HepG2 (cell line): ENCODE measurements around the gene POLA1. TPM values are rescaled to one million over a fixed set of nuclear protein-coding genes. Genes with fewer than 3 reads are reported as not detected.

Experiments
- ATAC-seq: fragments of 200-7000 bp; cut with Tn5 transposase; 3 replicates; pipeline ENCODE4 v1.9.1; 2020; ENCODE audit warnings: mild to moderate bottlenecking, moderate library complexity
- BruUV-seq: library from RNA; stranded (reverse); fragments of 400-500 nt; replicated peaks from 2 replicates; lab custom pipeline; 2021; lab: Mats Ljungman, UMichigan
- CTCF ChIA-PET: fragments of 300-600 bp; formaldehyde crosslinking; extraction: SDS; loops from one replicate; lab custom pipeline; 2021; ENCODE audit warnings: low total read pairs, inconsistent platforms, low intra/inter-chr PET ratio; lab: Yijun Ruan, JAX
- POLR2A ChIA-PET: fragments of 350-600 bp; sonication (Branson Sonifier 250); formaldehyde crosslinking; loops from one replicate; lab custom pipeline; 2020; ENCODE audit warnings: antibody characterized with exemption, inconsistent platforms; lab: Yijun Ruan, JAX
- DNase-seq: peaks from one replicate; pipeline ENCODE4 v3.0.0-alpha.2; 2015; ENCODE audit warnings: low spot score
- FAIRE-seq: peaks from 3 replicates; lab custom pipeline; 2011; peaks lifted over from hg19 to GRCh38; lab: Jason Lieb, UNC
- H2AFZ ChIP-seq: one replicate; pipeline ENCODE4 v1.6.1; 2011; ENCODE audit warnings: low read length, inconsistent platforms
- H3K27ac ChIP-seq: fragments of 300-600 bp; 3 replicates; pipeline ENCODE4 v1.8.0; 2011; ENCODE audit warnings: mixed run types, mild to moderate bottlenecking, mixed read lengths, low read length, inconsistent platforms; ENCODE audit not compliant: insufficient read depth; ENCODE audit errors: extremely low read length
- H3K27me3 ChIP-seq, 2 experiments: fragments of 200-600 bp in 1 of 2; 2 replicates in 1 of 2; 3 replicates in 1 of 2; pipeline versions ENCODE4 v1.6.0 to v1.8.0; 2011; ENCODE audit warnings: low read length in 2 of 2, mild to moderate bottlenecking in 2 of 2, moderate library complexity in 2 of 2, inconsistent platforms in 1 of 2; ENCODE audit not compliant: insufficient read depth in 2 of 2, control insufficient read depth in 1 of 2
- H3K36me3 ChIP-seq, 2 experiments: fragments of 200-600 bp in 1 of 2; replicated peaks in 1 of 2; 2 replicates in 1 of 2; 3 replicates in 1 of 2; pipeline versions ENCODE4 v1.5.1 to v1.8.0; 2011; ENCODE audit warnings: low read length in 2 of 2, inconsistent platforms in 1 of 2; ENCODE audit not compliant: insufficient read depth in 2 of 2, control insufficient read depth in 1 of 2
- H3K4me1 ChIP-seq: 2 replicates; pipeline ENCODE4 v1.5.1; 2012; ENCODE audit warnings: low read length, inconsistent platforms; ENCODE audit not compliant: insufficient read depth
- H3K4me2 ChIP-seq: 2 replicates; pipeline ENCODE4 v1.6.0; 2011; ENCODE audit warnings: low read depth, low read length, inconsistent platforms
- H3K4me3 ChIP-seq, 3 experiments: fragments of 200-600 bp in 1 of 3; sonication (generic), shearing (Covaris generic) in 1 of 3; replicated peaks in 1 of 3; 2 replicates each; pipeline ENCODE4 v1.5.1; 2011 to 2016; ENCODE audit warnings: low read length in 3 of 3, inconsistent platforms in 2 of 3, low read depth in 2 of 3, mild to moderate bottlenecking in 2 of 3, control low read depth in 1 of 3, mixed read lengths in 1 of 3; ENCODE audit not compliant: insufficient read depth in 1 of 3
- H3K79me2 ChIP-seq: one replicate; pipeline ENCODE4 v1.6.1; 2011; ENCODE audit warnings: low read length, inconsistent platforms; ENCODE audit not compliant: insufficient read depth
- H3K9ac ChIP-seq: 2 replicates; pipeline ENCODE4 v1.6.0; 2011; ENCODE audit warnings: mild to moderate bottlenecking, low read depth, low read length, inconsistent platforms; ENCODE audit not compliant: insufficient read depth
- H3K9me3 ChIP-seq: 2 replicates; pipeline ENCODE4 v1.5.1; 2012; ENCODE audit warnings: mild to moderate bottlenecking, low read length
- H4K20me1 ChIP-seq: 2 replicates; pipeline ENCODE4 v1.6.0; 2011; ENCODE audit warnings: inconsistent platforms, mild to moderate bottlenecking, low read length, moderate library complexity; ENCODE audit not compliant: insufficient read depth
- LRRFIP1 ChIP-seq: sonication (generic); formaldehyde crosslinking; conservative IDR thresholded peaks from 2 replicates; pipeline ENCODE4 v1.4.0; 2020; ENCODE audit warnings: missing genetic modification reagents
- MED13 ChIP-seq: sonication (generic); formaldehyde crosslinking; IDR thresholded peaks from 2 replicates; pipeline ENCODE4 v1.5.0; 2020; ENCODE audit warnings: missing genetic modification reagents
- NFIB ChIP-seq: sonication (generic); formaldehyde crosslinking; IDR thresholded peaks from 2 replicates; pipeline ENCODE4 v1.9.0; 2021; ENCODE audit warnings: missing genetic modification reagents, mild to moderate bottlenecking, borderline replicate concordance
- PREB ChIP-seq: sonication (generic); formaldehyde crosslinking; IDR thresholded peaks from 2 replicates; pipeline ENCODE4 v1.4.0; 2020; ENCODE audit warnings: missing genetic modification reagents
- SAP130 ChIP-seq: IDR thresholded peaks from 2 replicates; pipeline ENCODE4 v1.6.1; 2016; ENCODE audit warnings: low read depth
- SMAD1 ChIP-seq: sonication (generic); formaldehyde crosslinking; IDR thresholded peaks from 2 replicates; pipeline ENCODE4 v1.4.0; 2020; ENCODE audit warnings: missing genetic modification reagents, low read depth, mild to moderate bottlenecking, borderline replicate concordance
- SRSF9 ChIP-seq: fragments of 200-400 bp; formaldehyde crosslinking; IDR thresholded peaks from 2 replicates; pipeline ENCODE4 v1.6.1; 2018; ENCODE audit warnings: borderline replicate concordance, mild to moderate bottlenecking, low read depth, low read length; ENCODE audit not compliant: insufficient read depth, poor library complexity, severe bottlenecking
- ZNF644 ChIP-seq: IDR thresholded peaks from 2 replicates; pipeline ENCODE4 v1.6.1; 2016; ENCODE audit warnings: low read depth
- ZNF672 ChIP-seq: sonication (generic); formaldehyde crosslinking; IDR thresholded peaks from 2 replicates; pipeline ENCODE4 v1.8.1; 2022; ENCODE audit warnings: missing genetic modification reagents
- ZNF776 ChIP-seq: sonication (generic); formaldehyde crosslinking; IDR thresholded peaks from 2 replicates; pipeline ENCODE4 v1.4.0; 2020; ENCODE audit warnings: mild to moderate bottlenecking, missing genetic modification reagents
- in situ Hi-C: cut with HindIII; loops from 2 replicates; pipeline ENCODE4 v1.10.0; 2017; ENCODE audit warnings: low pct_unique_long_range_greater_than_20kb; ENCODE audit not compliant: extremely low pct_ligation_motif_present
- intact Hi-C: fragments of 100-400 bp; cut with micrococcal nuclease; formaldehyde crosslinking; loops from one replicate; pipeline ENCODE4 v1.10.0; 2022; ENCODE audit not compliant: unreplicated experiment
- polyA plus RNA-seq, 8 experiments: library from polyadenylated mRNA; depleted of rRNA in 3 of 8; stranded (reverse) in 7 of 8; unstranded in 1 of 8; fragments of >200 nt; fragmentation: Illumina TruSeq in 4 of 8; extraction: Trizol in 4 of 8; gene quantifications; 2 replicates each; pipeline versions ENCODE4 v1.2.1 to v1.2.3, GENCODE V29; 2011 to 2016; ENCODE audit warnings: low read depth in 4 of 8, missing spikeins in 1 of 8, mixed read lengths in 1 of 8; ENCODE audit not compliant: insufficient read depth in 1 of 8
- total RNA-seq, 5 experiments: library from RNA; depleted of rRNA; stranded (reverse); fragments of >200 nt; fragmentation: Illumina TruSeq; extraction: Trizol; gene quantifications; 2 replicates each; pipeline ENCODE4 v1.2.3, GENCODE V29; 2016; ENCODE audit warnings: low read depth in 1 of 5
- TF ChIP-seq, protein P1 (sequence below): sonication (generic); formaldehyde crosslinking; IDR thresholded peaks from 2 replicates; pipeline ENCODE4 v1.5.1; 2020; ENCODE audit warnings: missing genetic modification reagents, mild to moderate bottlenecking, borderline replicate concordance
- TF ChIP-seq, protein P2 (sequence below): sonication (generic); formaldehyde crosslinking; IDR thresholded peaks from 2 replicates; pipeline ENCODE4 v1.4.0; 2020; ENCODE audit warnings: missing genetic modification reagents, borderline replicate concordance

The POLA1 gene
- total and polyA plus RNA-seq, 2 of the 13 experiments (the other 11 are each of a cell fraction or from before 2014, with no cell fraction given): 3.3 to 26.5 TPM

- no peak for TF ChIP-seq LRRFIP1 (CRISPR knock-in tag)
- no peak for TF ChIP-seq ZNF644 (CRISPR knock-in tag)
- TF ChIP-seq, protein P1, sequence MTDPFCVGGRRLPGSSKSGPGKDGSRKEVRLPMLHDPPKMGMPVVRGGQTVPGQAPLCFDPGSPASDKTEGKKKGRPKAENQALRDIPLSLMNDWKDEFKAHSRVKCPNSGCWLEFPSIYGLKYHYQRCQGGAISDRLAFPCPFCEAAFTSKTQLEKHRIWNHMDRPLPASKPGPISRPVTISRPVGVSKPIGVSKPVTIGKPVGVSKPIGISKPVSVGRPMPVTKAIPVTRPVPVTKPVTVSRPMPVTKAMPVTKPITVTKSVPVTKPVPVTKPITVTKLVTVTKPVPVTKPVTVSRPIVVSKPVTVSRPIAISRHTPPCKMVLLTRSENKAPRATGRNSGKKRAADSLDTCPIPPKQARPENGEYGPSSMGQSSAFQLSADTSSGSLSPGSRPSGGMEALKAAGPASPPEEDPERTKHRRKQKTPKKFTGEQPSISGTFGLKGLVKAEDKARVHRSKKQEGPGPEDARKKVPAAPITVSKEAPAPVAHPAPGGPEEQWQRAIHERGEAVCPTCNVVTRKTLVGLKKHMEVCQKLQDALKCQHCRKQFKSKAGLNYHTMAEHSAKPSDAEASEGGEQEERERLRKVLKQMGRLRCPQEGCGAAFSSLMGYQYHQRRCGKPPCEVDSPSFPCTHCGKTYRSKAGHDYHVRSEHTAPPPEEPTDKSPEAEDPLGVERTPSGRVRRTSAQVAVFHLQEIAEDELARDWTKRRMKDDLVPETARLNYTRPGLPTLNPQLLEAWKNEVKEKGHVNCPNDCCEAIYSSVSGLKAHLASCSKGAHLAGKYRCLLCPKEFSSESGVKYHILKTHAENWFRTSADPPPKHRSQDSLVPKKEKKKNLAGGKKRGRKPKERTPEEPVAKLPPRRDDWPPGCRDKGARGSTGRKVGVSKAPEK (CRISPR knock-in tag): no peak
- no peak for TF ChIP-seq ZNF776 (CRISPR knock-in tag)
- no peak for TF ChIP-seq SMAD1 (CRISPR knock-in tag)
- no peak for TF ChIP-seq ZNF672 (CRISPR knock-in tag)
- TF ChIP-seq SAP130 (CRISPR knock-in tag): no peak
These were observed 34.1 kb upstream of the POLA1 start (continued) for GRCh38 chrX:24659646-24660045.

- no peaks in the 10 kb centered on the region for H3K27me3 ChIP-seq
- no peak overlapping the region for H3K9ac ChIP-seq
- BruUV-seq: no TSS peak
- intact Hi-C loops (loop anchor here (5.0 kb wide), 1 partner anchor 39 kb away; no protein-coding TSS in a partner anchor), in situ Hi-C loops (no loop called here)
- H3K4me1 ChIP-seq: peaks cover 45% of the 10 kb centered on the region
- FAIRE-seq (no peak), DNase-seq (no peak), ATAC-seq (no peak)
- no peak overlapping the region for H2AFZ ChIP-seq
- H3K4me3 ChIP-seq: no peak overlapping the region
- H3K9me3 ChIP-seq: no peaks in the 10 kb centered on the region
- ChIA-PET POLR2A (no interaction called here), CTCF (no interaction called here)
- no peaks in the 10 kb centered on the region for H4K20me1 ChIP-seq
- no peak overlapping the region for H3K4me2 ChIP-seq
- H3K27ac ChIP-seq: no peak overlapping the region
- no peaks in the 10 kb centered on the region for H3K79me2 ChIP-seq
- no peaks in the 10 kb centered on the region for H3K36me3 ChIP-seq
- no peak for TF ChIP-seq MED13 (CRISPR knock-in tag)
- TF ChIP-seq PREB (CRISPR knock-in tag): no peak
- TF ChIP-seq NFIB (CRISPR knock-in tag): no peak
- TF ChIP-seq, protein P2, sequence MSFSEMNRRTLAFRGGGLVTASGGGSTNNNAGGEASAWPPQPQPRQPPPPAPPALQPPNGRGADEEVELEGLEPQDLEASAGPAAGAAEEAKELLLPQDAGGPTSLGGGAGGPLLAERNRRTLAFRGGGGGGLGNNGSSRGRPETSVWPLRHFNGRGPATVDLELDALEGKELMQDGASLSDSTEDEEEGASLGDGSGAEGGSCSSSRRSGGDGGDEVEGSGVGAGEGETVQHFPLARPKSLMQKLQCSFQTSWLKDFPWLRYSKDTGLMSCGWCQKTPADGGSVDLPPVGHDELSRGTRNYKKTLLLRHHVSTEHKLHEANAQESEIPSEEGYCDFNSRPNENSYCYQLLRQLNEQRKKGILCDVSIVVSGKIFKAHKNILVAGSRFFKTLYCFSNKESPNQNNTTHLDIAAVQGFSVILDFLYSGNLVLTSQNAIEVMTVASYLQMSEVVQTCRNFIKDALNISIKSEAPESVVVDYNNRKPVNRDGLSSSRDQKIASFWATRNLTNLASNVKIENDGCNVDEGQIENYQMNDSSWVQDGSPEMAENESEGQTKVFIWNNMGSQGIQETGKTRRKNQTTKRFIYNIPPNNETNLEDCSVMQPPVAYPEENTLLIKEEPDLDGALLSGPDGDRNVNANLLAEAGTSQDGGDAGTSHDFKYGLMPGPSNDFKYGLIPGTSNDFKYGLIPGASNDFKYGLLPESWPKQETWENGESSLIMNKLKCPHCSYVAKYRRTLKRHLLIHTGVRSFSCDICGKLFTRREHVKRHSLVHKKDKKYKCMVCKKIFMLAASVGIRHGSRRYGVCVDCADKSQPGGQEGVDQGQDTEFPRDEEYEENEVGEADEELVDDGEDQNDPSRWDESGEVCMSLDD (CRISPR knock-in tag): no peak
- no peak for TF ChIP-seq SRSF9
These were observed 32.4 kb upstream of the POLA1 start for GRCh38 chrX:24661292-24661691.
